OCI-LY1 (cell line): ENCODE results near the gene CPA4.

Experiments
- H2AFZ ChIP-seq: fragments of 200-600 bp; sonication (generic), shearing (Covaris generic); 2 replicates; pipeline ENCODE4 v1.6.0; 2014; ENCODE audit warnings: antibody characterized with exemption, mild to moderate bottlenecking, low read length
- H3F3A ChIP-seq: fragments of 200-600 bp; sonication (generic), shearing (Covaris generic); 2 replicates; pipeline ENCODE4 v1.6.0; 2014; ENCODE audit warnings: mild to moderate bottlenecking, antibody characterized with exemption, low read length, moderate library complexity; ENCODE audit not compliant: insufficient read depth
- H3K27ac ChIP-seq: fragments of 200-600 bp; sonication (generic); 2 replicates; pipeline ENCODE4 v1.5.1; 2014; ENCODE audit warnings: low read length, mixed run types, mild to moderate bottlenecking, low read depth; ENCODE audit not compliant: poor library complexity, severe bottlenecking
- H3K27me3 ChIP-seq: fragments of 200-600 bp; sonication (generic); 2 replicates; pipeline ENCODE4 v1.6.0; 2014; ENCODE audit warnings: antibody characterized with exemption, mild to moderate bottlenecking, low read length, moderate library complexity; ENCODE audit not compliant: insufficient read depth
- H3K36me3 ChIP-seq: fragments of 200-600 bp; sonication (generic); 2 replicates; pipeline ENCODE4 v1.6.1; 2014; ENCODE audit warnings: mild to moderate bottlenecking, antibody characterized with exemption, low read length, moderate library complexity, mixed read lengths; ENCODE audit not compliant: insufficient read depth
- H3K4me1 ChIP-seq: fragments of 200-600 bp; sonication (generic); 2 replicates; pipeline ENCODE4 v1.5.1; 2014; ENCODE audit warnings: mild to moderate bottlenecking, low read length, moderate library complexity; ENCODE audit not compliant: insufficient read depth, severe bottlenecking
- H3K4me2 ChIP-seq: fragments of 200-600 bp; sonication (generic), shearing (Covaris generic); 2 replicates; pipeline ENCODE4 v1.6.1; 2014; ENCODE audit warnings: low read length
- H3K4me3 ChIP-seq: fragments of 200-600 bp; sonication (generic); 2 replicates; pipeline ENCODE4 v1.5.1; 2014; ENCODE audit warnings: low read length, low read depth, mild to moderate bottlenecking, mixed read lengths; ENCODE audit not compliant: poor library complexity, severe bottlenecking
- H3K79me2 ChIP-seq: fragments of 200-600 bp; shearing (Covaris generic); 2 replicates; pipeline ENCODE4 v1.6.1; 2016; ENCODE audit warnings: mixed run types, low read length, mixed read lengths; ENCODE audit not compliant: insufficient read depth
- H3K9ac ChIP-seq: fragments of 200-600 bp; sonication (generic), shearing (Covaris generic); 2 replicates; pipeline ENCODE4 v1.6.1; 2014; ENCODE audit warnings: mild to moderate bottlenecking, low read length, mixed read lengths
- H3K9me2 ChIP-seq: fragments of 200-600 bp; sonication (generic), shearing (Covaris generic); 2 replicates; pipeline ENCODE4 v1.6.1; 2014; ENCODE audit warnings: low read depth, mild to moderate bottlenecking, low read length, mixed read lengths
- H3K9me3 ChIP-seq: fragments of 200-600 bp; shearing (Covaris generic); 2 replicates; pipeline ENCODE4 v1.6.1; 2014; ENCODE audit warnings: low read length, mixed read lengths
- H4K20me1 ChIP-seq: fragments of 200-600 bp; sonication (generic), shearing (Covaris generic); 2 replicates; pipeline ENCODE4 v1.6.0; 2016; ENCODE audit warnings: mild to moderate bottlenecking, low read length; ENCODE audit not compliant: insufficient read depth
- EZH2 ChIP-seq: fragments of 200-600 bp; sonication (generic), shearing (Covaris generic); IDR thresholded peaks from 2 replicates; pipeline ENCODE4 v1.8.0; 2017; ENCODE audit warnings: borderline replicate concordance, mixed run types, mild to moderate bottlenecking, antibody characterized with exemption, low read length, moderate library complexity, mixed read lengths
- TF ChIP-seq, protein P1 (sequence below): fragments of 200-600 bp; sonication (generic), shearing (Covaris generic); IDR thresholded peaks from 2 replicates; pipeline ENCODE4 v1.5.1; 2017; ENCODE audit warnings: mild to moderate bottlenecking, antibody characterized with exemption, low read length, moderate library complexity, mixed read lengths

The CPA4 gene

DNA sequence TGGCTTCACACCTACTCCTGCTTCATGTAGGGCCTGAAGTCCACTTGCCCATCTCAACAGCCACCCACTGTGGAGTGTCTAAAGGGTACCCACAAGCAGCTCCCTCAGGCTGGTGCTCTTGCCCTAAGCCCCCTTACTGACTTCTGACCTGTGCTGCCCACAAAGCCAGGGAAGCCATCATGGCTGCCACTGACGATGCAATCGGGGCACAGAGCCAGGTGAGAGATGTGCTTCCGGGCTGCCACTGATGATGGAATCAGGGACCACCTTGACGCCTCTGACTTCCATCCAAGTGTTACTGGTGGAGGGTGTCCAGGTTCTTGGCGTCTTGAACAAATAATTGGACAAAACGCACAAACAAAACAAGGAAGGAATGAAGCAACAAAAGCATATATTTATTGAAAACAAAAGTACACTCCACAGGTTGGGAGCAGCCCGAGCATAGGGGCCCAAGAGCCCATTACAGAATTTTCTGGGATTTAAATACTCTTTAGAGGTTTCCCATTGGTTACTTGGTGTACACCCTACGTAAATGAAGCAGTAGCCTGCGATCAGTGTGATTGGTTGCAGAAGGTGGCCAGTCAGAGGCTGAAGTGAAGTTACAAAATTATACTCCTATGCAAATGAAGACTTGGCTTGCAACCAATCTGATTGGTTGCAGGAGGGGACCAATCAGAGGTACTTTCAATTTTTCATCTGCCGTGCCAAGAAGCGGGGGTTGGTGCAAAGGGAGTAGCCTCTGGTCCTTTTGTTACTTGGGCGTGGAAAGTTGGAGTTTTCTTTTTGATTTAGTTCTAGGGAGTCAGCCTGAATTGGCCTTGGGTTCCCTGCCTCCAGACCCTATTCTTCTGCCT lies 21.8 kb upstream of the CPA4 start:
- Histone ChIP-seq H3K27ac (no peak overlapping the region), H3K9me3 (no peaks in the 10 kb centered on the region), H3K4me1 (no peaks in the 10 kb centered on the region), H3K9me2 (no peaks in the 10 kb centered on the region), H4K20me1 (no peaks in the 10 kb centered on the region), H3F3A (no peaks in the 10 kb centered on the region), H3K79me2 (no peaks in the 10 kb centered on the region), H3K36me3 (no peaks in the 10 kb centered on the region), H3K27me3 (no peaks in the 10 kb centered on the region), H3K4me2 (no peak overlapping the region), H3K4me3 (no peak overlapping the region), H2AFZ (no peak overlapping the region), H3K9ac (no peak overlapping the region)
- TF ChIP-seq, protein P1, sequence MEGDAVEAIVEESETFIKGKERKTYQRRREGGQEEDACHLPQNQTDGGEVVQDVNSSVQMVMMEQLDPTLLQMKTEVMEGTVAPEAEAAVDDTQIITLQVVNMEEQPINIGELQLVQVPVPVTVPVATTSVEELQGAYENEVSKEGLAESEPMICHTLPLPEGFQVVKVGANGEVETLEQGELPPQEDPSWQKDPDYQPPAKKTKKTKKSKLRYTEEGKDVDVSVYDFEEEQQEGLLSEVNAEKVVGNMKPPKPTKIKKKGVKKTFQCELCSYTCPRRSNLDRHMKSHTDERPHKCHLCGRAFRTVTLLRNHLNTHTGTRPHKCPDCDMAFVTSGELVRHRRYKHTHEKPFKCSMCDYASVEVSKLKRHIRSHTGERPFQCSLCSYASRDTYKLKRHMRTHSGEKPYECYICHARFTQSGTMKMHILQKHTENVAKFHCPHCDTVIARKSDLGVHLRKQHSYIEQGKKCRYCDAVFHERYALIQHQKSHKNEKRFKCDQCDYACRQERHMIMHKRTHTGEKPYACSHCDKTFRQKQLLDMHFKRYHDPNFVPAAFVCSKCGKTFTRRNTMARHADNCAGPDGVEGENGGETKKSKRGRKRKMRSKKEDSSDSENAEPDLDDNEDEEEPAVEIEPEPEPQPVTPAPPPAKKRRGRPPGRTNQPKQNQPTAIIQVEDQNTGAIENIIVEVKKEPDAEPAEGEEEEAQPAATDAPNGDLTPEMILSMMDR = no peak
- no peak for TF ChIP-seq EZH2

DNA sequence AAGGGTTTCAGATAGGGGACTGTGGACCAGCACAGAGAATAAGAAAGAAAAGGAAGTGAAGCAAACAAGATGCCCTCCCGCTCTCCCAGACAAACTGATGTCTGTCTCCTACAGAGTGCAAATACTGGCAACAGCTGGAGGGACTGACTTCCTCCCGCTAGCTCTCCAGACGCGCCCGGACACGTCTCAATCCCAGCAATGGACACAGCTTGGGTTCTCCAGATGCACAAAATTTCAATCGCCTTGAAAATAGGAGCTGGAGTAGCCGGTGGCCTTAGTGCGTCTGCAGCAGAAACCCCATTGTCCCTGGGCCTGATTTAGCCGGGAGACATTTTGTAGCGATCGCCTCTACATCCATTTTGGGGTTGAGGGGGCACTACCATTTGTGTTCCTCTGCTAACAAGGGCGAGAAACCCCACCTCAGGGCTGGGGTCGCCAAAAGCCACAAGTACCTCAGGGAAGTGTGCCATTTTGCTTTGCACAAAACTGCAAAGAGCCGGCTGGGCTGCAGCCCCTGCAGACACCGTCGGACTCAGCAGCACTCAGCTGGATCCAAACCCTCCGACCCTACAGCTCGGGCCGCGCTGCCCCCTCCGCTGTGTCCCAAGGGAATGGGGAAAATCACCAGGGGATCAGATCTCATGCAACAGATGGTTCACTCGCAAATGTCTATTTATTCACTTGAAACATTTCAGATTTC lies 20.4 kb upstream of the CPA4 start:
- H3K36me3 ChIP-seq = no peaks in the 10 kb centered on the region
- no peak overlapping the region for H3K9ac ChIP-seq
- no peak for TF ChIP-seq EZH2
- TF ChIP-seq, protein P1 = no peak
- no peak overlapping the region for H3K4me3 ChIP-seq
- H3F3A ChIP-seq = no peaks in the 10 kb centered on the region
- no peaks in the 10 kb centered on the region for H4K20me1 ChIP-seq
- H3K9me2 ChIP-seq = no peaks in the 10 kb centered on the region
- H3K4me2 ChIP-seq = no peak overlapping the region
- no peak overlapping the region for H2AFZ ChIP-seq
- no peaks in the 10 kb centered on the region for H3K27me3 ChIP-seq
- no peaks in the 10 kb centered on the region for H3K9me3 ChIP-seq
- H3K4me1 ChIP-seq = no peaks in the 10 kb centered on the region
- H3K79me2 ChIP-seq = no peaks in the 10 kb centered on the region
- H3K27ac ChIP-seq = no peak overlapping the region

DNA sequence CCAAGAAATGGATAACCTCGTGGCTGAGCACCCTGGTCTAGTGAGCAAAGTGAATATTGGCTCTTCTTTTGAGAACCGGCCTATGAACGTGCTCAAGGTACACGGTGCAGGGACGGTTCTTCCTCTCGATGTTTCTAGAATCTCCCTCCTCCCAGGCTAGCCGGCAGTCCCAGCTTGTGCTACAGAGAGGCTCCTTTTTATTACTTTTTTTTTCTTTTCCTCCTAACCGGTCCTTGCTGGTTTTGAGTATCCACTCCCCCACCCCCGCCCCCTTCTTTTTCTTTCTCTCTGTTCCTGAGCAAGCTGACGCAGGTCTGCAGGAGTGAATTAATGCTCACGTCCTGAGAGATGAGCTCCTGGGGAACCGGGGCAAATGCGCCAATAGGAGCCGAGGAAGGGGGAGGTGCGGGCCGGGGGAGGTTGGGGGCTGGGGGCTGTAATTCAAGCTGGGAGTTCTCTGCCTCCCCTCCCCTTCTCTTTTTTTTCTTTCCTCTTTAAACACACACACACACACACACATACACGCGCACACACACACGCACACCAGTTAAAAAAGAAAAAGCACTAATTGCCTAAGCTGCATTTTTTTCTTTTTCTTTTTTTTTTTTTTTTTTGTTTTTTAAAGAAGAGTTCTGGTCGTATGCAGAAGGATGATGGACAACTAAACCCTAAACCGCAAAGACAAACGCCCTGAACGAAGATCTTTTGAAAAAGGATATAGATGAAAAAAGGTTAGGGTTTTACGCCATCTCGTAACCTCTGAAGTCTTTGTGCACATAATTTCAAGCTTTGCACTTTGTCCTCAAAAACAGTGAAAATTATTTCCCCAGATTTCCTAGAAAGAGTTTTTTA lies 19.7 kb upstream of the CPA4 start:
- Histone ChIP-seq H2AFZ (no peak overlapping the region), H4K20me1 (no peaks in the 10 kb centered on the region), H3K4me2 (no peak overlapping the region), H3K4me3 (no peak overlapping the region), H3K9me2 (no peaks in the 10 kb centered on the region), H3K36me3 (no peaks in the 10 kb centered on the region), H3K9me3 (no peaks in the 10 kb centered on the region), H3K9ac (no peak overlapping the region), H3K27ac (no peak overlapping the region), H3K27me3 (no peaks in the 10 kb centered on the region), H3K79me2 (no peaks in the 10 kb centered on the region), H3K4me1 (no peaks in the 10 kb centered on the region), H3F3A (no peaks in the 10 kb centered on the region)
- TF ChIP-seq, protein P1 = no peak
- TF ChIP-seq EZH2 = no peak
